ENCODE data around the gene PHYHD1.
"Not testable (repeated sequence)": the region's sequence is repeated elsewhere in the genome, so short reads cannot be mapped to it uniquely, and the experiment has no call there.

PHYHD1 gene

GRCh38 chr9:128927731-128928411, 7.1 kb downstream of the PHYHD1 start:
- peak in 1 of 2 experiments; percentile 64 for DNase-seq

- DNase-seq = no peak
These were observed 7.8 kb downstream of the PHYHD1 start for GRCh38 chr9:128928624-128929023.

DNA sequence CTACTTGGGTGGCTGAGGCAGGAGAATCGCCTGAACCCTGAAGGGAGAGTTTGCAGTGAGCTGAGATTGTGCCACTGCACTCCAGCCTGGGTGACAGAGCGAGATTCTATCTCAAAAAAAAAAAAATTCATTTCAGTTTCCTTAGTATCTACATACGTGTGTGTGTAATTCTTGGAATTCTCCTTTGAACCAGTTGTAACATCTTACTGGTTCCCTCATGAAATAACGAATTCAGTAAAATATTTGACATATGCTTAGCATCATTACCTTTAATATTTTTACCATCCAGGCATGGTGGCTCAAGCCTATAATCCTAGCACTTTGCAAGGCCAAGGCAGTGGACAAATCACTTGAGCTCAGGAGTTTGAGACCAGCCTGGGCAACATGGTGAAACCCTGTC, 8.8 kb downstream of the PHYHD1 start:
- DNase-seq = no peak

DNA sequence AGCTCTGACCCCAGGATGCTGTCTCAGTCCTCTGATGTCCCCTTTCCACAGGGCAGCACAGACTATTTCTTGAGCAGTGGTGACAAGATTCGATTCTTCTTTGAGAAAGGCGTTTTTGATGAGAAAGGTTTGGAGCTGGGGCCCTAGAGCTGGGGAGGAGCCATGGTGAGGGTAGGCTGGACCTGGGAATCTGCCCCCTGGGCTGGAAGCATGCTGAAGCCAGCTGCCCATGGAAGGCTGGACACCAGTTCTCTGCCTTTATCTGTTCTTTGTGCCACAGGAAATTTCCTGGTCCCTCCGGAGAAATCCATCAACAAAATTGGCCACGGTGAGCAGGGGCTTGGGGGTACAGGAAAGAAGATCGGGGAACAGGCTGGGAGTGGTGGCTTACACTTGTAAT, 12.9 kb downstream of the PHYHD1 start:
- DNase-seq = no peak

DNA sequence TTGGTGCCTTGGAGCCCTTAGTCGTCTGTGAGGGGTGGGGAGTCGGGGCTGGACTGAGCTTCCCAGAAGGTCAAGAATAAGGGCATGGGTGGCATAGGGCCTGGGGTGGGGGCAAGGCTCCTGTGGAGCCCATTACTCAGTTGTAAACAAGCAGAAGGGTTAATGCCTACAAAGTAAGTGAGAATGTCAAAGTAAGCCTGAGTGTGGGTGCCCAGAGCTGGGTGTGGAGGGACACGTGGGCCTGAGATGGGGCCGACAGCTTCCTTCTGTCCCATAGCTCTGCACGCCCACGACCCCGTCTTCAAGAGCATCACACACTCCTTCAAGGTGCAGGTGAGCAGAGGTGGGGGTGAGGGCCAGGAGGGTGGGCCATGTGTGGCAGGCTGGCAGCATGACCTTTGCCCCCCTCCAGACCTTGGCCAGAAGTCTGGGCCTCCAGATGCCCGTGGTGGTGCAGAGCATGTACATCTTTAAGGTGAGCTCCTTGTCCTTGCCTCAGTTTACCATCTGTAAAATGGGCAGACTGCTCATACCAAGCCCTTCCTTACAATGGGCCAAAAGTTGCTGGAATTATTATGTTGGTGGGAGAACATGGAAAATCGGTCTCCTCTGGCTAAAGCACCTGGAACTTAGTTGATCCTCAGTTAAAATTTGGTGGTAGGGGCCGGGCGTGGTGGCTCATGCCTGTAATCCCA, 15.5 kb downstream of the PHYHD1 start:
- no peak for DNase-seq

DNA sequence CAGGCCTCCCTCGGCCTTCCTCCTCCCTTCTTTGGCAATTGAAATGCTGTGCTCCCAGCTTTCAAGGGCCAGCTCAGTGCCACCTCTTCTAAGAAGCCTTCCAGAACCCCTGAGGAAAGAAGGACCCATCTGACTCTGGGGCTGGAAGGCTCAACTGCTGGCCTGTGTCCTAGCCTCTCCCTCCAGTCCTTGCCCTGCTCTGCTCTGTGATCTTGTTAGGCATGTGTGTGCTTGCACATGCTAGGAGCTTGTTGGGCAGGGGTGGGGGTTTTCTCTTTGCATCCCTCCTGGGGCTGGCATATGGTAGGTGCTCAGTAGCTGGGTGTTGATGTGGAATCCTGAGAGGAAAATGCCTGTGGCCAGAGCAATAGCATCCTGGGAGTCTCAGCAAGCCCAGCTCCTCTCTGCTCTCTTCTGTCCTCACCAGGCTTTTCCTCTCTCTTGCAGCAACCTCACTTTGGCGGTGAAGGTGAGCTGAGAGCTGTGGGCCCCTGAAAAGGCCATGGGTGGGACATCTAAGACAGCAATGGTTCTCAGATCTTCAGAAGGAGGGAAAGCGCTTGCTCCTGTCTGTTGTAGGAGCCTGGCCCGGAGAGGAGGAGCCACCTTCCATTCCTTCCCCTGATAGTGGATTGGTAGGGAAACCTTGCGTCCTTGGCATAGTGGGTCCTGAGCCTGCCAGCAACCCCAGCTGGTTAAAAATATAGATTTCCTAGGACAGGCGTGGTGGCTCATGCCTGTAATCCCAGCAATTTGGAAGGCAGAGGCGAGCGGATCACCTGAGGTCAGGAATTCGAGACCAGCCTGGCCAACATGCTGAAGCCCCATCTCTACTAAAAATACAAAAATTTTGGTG, 16.8 kb downstream of the PHYHD1 start:
- DNase-seq = no peak

GRCh38 chr9:128940271-128940921, 19.6 kb downstream of the PHYHD1 start:
- DNase-seq = no peak

DNA sequence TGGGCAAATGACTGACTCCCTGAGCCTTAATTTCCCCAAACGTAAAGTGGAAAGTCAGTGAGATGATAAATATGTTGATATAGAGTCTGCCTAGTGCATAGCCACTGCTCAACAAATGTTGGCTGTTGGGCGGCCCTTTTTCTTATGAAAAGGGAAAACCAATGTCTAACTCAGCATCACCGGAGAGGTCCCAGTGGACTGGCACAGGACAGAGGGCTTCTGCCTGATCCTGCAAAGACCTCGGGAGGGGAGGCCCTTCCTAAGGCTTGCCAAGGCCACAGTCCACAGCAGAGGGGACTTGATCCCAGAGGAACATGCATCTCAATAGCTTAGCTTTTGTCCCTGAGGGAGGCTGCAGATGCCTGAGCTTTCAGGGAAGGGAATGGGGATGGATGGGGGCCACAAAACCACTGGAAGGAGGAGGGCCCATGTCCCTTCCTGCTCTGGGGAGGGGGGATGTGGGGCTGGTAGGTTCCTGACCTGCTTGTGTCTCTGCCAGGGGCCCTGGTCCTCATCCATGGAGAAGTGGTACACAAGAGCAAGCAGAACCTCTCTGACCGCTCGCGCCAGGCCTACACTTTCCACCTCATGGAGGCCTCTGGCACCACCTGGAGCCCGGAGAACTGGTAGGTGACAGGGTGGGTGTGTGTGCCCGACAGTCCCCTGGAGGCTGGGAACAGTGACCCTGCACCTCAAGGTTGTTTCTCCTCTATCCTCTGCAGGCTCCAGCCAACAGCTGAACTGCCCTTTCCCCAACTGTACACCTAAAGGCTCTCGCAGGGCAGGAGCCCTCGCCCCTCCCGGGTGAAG, 20.4 kb downstream of the PHYHD1 start:
- DNase-seq = no peak

GRCh38 chr9:128943832-128944620, 23.2 kb downstream of the PHYHD1 start:
- no peak for DNase-seq

DNA sequence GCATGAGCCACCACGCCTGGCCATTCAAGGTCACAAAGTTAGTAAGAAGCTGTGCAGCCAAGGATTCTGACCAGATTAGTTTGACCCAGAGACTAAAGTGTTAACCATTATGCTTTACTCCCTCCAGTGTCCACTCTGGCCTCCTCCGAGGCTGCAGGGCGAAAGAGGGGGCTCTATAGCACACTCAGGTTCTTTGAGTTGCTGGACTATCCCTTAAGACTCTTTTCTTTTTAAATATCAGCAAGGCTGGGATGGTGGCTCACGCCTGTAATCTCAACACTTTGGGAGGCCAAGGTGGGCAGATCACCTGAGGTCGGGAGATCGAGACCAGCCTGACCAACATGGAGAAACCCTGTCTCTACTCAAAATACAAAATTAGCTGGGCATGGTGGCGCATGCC, 24.2 kb downstream of the PHYHD1 start:
- not testable (repeated sequence) for DNase-seq

- no peak for DNase-seq
These were observed 25.2 kb downstream of the PHYHD1 start for GRCh38 chr9:128945798-128946501.

DNA sequence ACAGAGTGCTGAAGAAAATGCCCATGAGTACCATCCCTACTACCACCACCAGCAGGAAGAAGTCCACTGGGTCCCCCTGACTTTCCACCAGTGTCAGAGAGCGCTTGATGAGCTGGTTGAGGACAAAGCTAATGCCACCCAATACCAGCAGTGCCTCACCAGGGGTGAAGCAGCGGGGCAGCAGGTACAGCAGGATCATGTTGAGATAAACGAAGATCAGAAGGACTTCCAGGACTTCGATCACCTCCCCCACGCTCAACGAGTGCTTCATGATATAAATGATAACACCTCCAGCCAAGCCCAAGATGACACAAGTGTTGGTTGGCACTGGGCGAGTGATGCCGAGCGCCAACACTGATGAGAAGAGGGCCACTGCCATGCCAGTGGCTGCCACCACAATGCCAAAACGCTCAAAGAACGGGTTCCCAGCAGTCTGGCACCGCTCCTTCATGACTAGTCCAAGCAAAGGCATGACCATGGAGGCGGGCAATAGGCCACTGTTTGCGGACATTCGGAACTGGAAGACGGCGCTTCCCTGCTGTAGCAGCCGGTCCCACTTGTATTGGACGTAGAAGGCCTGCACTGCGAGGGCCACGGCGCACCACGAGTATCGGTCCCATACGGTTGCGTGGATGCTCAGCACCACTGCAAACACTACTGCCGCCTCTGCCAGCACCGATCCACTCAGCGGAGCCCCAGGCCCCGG, 25.9 kb downstream of the PHYHD1 start:
- peak in 1 of 2 experiments; percentile 46 for DNase-seq

DNA sequence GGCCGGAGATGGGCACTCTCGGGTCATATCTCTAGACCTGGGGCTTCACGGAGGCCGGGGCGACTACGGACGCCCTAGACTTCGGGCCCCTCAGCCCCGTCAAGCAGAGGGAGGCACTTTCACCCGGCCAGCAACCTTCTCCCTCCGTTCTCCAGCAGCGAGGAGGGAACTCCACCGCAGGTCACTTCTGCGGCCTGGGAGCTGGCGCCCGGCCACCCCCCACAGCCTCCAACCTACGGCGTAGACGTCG, 26.4 kb downstream of the PHYHD1 start:
- DNase-seq = no peak

GRCh38 chr9:128947527-128948301, 26.9 kb downstream of the PHYHD1 start, which contains the start of the genes DOLK and NUP188:
Gene DOLK (minus strand): TSS chr9:128947603. CDS start chr9:128947303, 300 bp downstream.
Gene NUP188 (plus strand): TSS chr9:128947699. CDS start chr9:128947720, 21 bp downstream.
- peak; percentile 83 to 86 for DNase-seq

GRCh38 chr9:128961403-128961802, 40.6 kb downstream of the PHYHD1 start:
- DNase-seq = not testable (repeated sequence)

DNA sequence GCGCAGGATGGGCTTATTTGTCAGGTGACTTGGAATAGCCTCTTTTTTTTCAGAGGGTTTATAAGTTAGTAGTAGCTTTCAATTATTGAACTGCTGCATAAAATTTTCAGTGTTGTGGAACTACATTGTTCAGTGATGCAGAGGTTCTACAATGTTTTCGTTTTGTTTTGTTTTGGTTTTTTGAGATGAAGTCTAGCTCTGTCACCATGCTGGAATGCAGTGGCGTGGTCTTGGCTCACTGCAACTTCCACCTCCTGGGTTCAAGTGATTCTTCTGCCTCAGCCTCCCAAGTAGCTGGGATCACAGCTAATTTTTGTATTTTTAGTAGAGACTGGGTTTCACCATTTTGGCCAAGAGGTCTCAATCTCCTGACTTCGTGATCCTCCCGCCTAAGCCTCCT, 48.7 kb downstream of the PHYHD1 start:
- no peak for DNase-seq

- no peak for DNase-seq
These were observed 52.2 kb downstream of the PHYHD1 start for GRCh38 chr9:128972956-128973355.

- no peak for DNase-seq
These were observed 58.3 kb downstream of the PHYHD1 start for GRCh38 chr9:128979111-128979510.

GRCh38 chr9:128983536-128983935, 62.8 kb downstream of the PHYHD1 start:
- no peak for DNase-seq

All from SW 1271 (cell line).